Activated effector memory CD4-positive, alpha-beta T cell treated with Interleukin-2 at 50 U/mL for 16 hours (primary cell): ENCODE measurements around the gene KCNMA1.

ENCODE experiments used
- DNase-seq: peaks from one replicate; pipeline ENCODE4 v3.0.0-alpha.2; 2020

The KCNMA1 gene

DNA sequence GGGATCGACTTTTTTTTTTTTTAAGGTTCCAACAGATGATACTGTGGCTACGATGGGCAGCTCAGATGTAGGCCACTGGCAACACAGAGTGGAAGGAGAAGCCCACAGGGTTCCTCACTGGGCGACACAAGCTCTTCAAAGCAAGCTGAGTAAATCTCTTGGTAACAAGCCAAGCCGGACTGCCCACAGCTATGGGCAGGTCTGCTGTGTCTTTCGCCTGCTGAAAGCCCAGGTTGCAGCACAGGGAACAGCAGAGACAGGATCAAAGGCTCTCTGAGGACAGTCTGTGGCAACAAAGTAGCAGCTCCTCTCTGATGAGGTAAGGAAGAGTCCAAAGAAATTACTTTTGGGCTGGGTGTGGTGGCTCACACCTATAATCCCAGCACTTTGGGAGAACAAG, 83.6 kb downstream of the KCNMA1 start:
- DNase-seq = no peak

DNA sequence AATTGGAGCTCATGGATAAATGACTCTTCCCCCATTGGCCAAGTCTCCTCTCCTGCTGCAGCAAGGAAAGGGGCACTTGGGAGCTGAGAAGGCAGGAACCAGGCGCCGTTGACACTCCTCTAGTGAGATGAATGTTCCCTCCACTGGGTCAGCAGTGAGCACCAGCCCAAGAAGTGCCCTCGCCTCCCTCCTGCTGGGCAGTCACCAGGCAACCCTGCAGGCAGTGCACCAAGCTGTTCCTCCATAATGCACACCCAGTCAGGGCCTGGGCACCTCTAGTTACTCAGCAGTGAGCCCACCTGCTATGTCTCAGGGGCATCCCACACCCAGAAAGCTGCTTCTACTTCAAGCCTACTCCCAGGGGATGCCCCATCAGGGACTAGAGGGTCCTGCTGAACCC, 84.3 kb downstream of the KCNMA1 start:
- DNase-seq = no peak

DNA sequence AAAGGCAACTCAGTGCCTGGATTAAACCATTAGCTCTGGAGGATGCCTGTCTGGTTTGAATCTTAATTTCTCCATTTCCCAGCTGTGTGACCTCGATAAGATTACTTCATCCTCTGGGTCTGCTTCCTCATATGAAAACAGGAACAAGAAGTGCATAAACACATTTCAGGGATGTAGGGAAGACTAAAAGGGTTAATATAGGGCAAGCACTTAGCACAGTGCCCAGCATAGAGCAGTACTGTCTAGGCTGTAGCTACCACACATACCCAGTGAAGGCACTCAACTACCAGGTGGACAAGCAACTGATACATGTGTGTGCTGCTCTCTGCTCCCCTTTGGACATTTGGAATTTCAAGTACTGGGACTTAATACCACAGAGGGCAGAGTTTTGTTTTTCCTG, 85.4 kb downstream of the KCNMA1 start:
- no peak for DNase-seq

DNA sequence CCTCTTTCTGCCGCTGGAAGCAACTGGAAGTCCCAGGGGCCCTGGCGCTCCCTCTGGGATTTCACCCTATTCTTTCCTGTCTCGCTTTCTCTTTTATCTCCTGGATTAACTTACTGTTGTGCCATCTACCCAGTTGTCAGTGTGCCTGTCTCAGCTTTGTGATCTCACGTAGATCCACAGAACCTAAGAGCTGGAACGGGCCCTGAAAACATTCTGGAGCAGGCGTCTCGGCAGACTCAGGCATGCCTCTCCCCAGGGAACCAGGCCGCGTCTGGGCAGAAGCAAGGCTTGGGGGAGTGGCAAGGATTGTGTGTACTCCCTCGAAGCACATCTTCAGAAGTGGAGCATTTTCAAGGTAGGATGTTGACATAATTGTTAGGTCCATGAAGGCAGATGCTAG, 87.2 kb downstream of the KCNMA1 start:
- no peak for DNase-seq

DNA sequence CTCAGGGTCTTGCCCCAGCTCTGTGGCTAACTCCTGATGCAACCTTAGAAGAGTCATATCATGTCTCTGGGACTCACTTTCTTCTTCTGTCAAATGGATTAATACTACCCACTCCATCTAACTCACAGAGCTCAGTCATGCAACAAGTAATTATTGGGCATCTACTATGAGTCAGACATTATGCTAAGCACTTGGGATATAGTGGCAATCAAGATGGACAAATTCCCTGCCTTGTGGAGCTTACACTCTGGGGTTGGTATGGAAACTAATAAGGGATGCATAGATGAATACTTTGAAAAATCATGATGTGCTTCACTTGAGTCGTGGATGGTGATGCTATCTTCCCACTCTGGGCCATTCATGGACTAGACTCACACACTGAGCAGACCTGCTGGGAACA, 88.9 kb downstream of the KCNMA1 start:
- no peak for DNase-seq

DNA sequence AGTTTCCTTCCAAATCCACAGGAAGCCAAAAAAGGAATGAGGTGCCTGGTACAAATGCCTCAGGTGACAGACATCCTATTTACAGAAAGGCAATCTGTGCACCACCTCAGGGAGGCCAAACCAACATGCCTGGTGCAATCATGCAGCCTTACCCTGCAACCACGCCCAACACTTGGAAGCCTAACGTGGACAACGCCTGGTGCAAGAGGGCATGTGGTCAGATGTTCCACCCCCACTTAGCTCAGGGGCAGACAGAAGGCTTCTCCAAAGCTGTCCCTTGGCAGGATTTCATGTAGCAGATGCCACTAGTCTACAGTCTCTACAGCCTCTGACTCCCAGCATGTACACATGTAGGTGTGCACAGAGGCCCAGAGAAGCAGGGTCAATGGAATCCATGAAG, 89.5 kb downstream of the KCNMA1 start:
- no peak for DNase-seq

DNA sequence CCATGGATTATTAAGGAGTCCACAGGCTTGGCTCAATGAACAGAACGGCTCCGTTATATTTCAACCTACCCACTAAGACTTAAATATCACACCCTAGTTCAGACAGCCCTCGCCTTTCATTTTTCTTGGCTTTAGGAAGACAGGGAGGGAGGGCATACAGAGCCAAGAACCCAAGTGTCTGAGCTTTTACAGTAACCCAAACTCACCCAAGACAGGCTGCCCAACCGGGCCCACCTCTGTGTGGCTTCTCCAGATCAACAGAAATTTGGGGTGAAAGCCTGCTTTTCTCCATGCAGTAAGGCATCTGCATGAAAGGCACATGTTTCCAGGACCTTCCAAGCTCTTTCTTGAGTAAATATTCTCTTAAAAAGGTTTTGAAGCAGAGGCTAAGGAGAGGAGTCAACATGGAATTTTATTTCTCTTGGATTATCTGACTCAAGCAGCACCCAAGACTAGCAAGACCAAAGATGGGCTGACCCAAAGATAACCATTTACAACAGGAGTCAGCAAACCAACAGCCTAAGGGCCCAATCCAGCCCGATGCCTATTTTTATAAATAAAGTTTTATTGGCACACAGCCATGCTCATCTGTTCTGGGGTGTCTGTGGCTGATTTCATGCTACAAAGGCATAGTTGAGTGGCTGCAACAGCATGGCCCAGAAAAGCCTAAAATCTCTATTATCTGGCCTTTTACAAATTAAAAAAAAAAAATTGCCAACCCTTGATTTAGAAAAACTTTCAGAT, 90.1 kb downstream of the KCNMA1 start:
- DNase-seq = no peak

DNA sequence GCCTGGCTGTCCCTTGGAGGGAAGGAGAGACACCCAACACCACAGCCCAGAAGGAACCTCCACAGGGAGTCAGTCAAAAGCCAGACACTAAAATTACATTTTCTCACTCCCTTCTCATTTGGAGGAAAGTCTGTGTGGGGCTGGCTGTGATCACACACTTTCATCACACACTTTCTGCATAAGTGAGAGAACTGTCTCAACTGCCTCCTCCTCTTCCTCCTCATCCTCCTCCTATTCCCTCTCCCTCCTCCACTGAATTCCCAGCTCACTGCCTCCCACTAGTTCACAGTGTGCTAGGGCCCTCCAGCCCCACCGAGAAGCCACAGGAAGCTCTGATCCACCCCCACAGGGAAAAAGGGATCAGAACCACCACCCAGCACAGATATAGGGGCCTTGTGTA, 91.6 kb downstream of the KCNMA1 start:
- DNase-seq = no peak

DNA sequence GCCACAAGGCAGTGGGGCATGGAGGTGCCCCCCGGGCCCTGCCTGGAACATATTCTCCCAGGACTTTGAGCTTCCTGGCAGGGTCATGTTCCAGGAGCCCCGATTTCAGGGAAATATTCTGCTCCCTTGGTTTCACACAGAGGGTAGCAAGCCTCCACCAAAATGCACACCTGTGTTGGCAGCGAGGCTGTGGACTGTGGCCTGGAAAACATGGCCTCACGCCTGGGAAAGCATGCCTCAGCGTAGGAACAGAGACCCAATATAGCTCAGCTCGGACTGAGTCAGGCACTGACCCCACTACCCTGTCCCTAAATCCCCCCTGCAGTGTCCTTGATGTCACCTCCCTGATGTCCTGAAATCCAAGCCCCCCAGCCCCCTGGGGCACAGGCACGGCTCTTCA, 92.0 kb downstream of the KCNMA1 start:
- no peak for DNase-seq

DNA sequence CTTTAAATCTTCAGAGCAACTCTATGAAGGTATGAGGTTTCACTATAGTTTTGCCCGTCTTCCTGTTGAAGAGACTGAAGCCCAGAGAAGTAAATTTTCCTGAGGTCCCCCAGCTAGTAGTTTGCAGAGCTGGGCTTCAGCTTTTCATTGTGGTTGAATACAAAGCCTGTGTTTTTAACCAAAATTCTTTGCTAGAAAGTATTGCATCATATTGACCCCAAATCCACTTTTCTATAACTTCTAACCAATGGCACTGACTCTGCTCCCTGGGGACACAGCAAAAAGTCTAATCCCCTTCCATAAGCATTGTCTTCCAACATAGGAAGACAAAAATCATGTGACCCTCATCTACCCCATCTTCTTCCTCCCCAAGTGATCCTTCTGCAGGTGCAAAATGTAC, 93.0 kb downstream of the KCNMA1 start:
- DNase-seq = no peak

DNA sequence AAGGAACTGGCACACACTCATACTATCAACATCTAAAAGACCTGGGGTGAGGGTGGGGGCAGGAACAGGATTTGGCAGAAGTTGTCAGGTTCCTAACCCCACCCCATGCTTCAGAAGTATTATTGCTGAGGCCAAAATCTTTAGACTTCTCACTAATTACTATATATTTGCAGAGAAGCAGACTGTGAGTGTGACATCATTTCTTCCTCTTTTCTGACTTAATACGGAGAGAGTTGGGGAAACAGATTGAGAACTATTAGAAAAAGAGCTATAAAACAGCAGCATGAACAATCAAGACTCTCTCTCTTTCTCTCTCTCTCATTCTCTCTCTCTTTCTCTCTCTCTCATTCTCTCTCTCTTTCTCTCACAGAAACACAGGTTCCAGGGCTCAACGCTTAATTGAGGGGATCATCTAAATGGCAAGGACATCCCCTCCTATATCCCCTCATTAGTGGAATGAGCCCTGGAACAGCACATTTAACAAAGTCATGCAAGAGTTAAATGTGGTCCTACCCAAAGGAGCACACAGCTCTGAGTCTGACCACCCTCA, 94.8 kb downstream of the KCNMA1 start:
- no peak for DNase-seq

DNA sequence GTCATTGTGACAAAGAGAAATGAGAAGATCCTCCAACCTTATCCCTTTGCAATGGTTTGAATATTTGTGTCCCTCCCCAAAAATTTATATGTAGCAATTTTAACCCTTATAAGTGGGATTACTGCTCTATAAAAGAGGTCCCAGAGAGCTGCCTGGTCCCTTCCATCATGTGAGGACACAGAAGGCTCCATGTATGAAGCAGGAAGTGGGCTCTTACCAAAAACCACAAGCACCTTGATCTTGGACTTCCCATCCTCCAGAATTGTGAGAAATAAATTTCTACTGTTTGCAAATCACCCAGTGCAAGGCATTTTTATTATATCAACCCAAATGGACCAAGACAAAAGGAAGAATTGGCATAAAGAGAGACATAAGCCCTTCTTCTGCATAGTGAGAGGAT, 95.7 kb downstream of the KCNMA1 start:
- no peak for DNase-seq

DNA sequence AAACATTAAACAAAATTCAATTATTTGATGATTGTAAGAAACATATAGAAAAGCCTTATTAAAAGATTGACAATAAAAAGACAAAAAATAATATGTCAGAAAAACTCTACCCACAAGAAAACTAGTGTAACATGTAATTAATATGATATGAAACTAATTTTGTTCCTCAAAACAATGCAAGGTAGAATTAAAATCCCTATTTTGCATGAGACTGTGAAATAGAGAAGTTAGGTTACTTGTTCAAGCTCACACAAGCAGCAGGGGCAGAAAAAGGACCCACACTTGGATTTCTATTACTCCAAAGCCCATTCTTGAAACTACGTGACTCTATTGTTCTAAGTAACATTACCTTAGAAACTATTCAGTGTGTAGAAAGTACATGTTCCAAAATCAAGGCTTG, 96.4 kb downstream of the KCNMA1 start:
- no peak for DNase-seq

DNA sequence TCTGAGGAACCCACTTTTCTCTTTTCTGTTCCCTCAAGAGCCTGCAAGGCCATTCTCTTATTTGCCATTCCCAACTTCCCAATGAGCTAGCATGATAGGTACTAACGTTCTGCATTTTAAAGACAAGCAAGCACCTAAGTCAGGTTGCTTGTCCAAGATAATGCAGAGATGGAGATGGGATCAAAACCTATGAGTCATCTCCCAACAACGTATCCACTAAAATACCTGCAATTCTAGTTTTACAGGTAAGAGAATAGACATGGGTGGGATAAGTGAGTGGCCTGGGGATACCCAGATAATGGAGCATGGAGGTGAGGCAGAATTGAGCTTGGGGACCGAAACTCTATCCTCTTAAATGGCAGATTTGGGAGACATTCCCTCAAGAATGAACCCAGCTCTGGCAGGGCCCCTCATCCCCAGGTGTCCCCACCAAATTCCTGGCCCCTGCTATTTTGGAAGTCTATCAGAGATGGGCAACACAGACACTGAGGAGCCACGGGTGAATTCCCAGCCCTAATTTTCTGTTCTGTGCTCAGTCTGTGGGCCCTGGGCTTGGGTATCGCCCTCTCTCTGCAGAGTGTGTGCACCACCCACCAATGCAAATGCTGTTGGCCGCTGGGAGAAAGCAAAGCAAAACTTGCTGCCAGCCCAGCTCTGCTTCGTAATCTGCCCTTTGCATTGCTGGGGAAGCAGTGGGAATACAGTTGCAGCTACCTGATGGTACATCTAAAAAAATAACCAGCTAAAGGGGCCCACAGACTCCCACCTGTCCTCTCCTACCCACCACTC, 98.3 kb downstream of the KCNMA1 start:
- no peak for DNase-seq

DNA sequence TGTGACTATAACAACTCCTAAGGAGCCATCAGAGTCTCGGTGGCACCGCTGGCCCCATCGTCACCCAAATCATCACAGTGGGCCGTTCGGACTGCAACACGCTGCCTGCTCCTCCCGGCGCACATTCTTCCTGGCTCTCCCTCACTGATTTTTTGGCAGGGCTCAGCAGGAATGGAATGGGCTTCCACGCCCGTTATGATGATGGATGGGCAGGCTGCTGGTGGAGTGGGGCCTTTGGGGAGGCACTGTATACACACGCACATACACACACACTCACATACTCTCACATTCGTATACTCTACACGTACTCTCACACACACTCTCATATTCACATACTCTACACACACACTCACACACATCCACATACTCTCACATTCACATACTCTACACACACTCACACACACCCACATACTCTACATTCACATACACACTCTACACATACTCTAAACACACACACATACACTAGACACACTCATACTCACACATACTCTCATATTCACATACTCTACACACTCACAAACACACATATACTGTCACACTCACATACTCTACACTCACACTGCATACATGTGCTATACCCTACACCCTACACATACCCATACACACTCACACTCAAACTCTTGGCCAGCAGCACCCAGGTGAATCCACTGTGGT, 99.8 kb downstream of the KCNMA1 start:
- no peak for DNase-seq

DNA sequence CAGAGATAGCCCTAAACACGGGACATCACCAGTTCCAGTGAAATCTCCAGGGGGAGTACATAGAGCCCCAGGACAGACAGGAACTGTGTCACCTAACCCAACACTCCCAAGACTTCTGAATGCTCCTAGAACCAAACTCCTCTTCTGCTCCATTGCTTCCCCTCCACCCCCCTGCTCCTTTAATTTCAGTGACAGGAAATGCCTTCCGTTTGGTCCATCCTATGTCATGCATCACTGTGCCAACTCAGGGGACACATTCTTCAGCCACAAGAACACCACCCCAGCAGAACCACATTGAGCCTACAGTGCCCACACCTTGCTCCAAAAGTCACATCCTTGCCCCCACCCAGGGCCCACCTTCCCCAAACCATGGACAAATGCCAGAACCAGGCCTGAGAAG, 100.5 kb downstream of the KCNMA1 start:
- DNase-seq = no peak

DNA sequence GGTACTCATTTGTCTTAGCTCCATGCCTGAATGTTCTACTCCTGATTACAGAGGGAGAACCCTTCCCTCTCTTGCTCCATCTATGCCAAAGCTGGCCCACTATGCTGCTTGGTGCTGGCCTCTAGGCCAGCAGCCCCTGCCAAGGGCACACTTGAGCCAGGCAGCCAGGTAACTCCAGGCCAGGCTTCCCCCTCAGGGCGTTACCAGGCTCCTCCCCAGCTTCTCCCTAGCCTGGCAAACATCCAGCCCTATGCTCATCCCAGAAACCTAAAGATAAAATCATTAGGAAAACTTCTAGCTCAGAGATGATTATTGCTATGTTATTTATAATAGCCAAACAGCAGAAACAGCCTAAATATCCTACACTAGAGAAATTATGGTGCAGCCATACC, 103.7 kb downstream of the KCNMA1 start:
- DNase-seq = no peak

DNA sequence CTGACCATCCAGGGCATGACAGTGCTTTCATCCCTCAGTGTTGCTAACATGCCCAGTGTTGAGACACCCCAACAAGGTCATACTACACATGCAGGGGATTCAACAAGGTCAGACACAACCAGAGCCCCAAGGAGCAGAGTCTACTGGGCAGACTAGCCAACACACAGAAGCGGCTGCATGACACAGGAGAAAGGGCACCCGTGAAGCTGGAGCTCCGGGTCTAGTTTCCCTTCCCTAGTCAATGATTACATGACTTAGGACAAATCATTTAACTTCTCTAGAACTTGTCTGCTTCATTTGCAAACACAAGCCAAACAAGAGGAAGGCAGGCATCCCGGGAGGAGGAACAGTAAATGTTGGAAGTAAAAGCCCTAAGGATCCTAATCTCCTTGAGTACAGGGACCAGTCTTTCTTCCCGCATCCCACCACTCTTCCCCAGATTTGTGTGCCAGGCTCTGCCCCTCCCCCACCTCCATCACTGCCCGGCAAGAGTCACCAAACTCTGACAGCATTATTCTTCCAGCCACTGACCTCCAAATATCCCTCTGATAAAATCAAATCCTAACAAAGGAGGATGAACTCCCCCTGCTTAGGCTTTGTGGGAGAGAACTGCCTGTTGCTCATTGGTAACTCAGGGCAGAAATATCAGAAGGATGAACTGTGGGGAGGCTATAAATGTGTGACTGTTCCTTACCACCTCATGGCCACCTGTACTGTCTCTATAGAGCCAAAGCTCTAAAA, 104.3 kb downstream of the KCNMA1 start:
- DNase-seq = no peak

DNA sequence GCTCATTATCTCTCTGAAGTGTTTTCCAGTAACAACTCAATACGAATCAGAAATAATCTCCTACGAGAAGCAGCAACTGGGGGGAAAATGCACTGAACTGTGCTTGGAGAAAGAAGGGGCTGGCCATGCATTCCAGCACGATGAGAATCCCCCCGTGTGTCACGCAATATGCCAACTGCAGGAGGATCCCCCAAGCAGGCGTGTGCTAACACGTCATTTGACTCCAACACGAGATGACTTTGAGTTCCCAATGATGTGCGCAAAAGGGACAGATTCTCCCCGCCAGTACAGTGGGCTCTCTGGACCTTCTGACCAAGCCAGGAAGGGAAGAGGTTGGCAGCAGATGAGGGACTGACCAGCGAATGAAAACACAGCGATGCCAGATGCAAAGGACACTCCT, 105.5 kb downstream of the KCNMA1 start:
- DNase-seq = no peak

DNA sequence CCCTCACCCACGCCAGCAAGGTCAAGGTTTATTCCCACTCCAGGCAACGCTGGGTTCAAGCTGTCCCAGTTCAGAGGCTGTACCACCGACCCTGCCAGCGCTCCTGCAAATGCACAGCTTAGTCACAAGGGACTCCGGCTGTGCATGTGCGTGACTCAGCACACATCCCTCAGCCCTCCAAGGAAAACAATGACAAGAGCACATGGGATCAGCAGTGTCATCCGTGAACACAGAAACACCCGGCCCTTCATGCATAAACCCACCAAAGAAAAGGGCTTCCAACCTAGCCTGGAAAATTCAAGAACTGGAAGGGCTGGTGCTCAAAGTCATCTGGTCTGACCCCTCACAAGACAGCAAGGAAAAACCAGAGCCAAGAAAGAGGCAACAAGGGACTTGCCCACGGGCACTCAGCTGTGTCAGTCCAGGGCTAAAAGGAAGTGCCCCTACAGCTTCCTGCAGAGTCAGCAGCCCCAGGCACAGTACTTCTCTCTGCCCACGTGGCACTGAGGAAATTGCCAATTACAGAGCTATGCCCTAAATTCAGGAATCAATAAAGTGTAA, 106.1 kb downstream of the KCNMA1 start:
- no peak for DNase-seq

DNA sequence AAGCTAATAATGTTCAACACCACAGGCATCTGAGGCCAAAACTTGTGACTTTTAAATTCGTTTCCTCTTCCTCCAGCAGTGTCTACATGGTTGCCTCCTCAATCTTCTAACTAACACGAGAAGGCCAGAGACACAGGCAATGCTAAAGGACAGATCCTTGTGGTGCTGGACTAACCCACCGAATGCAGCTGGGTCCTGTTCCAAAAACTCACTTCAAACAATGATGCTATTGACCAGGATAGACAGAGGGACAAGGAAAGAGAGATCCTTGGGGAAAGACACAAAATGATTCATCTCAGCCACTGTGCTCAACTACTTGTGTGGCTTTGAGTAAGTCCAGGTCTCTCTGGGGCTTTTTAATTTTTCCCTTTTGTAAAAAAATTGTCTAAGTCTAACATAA, 107.6 kb downstream of the KCNMA1 start:
- no peak for DNase-seq

DNA sequence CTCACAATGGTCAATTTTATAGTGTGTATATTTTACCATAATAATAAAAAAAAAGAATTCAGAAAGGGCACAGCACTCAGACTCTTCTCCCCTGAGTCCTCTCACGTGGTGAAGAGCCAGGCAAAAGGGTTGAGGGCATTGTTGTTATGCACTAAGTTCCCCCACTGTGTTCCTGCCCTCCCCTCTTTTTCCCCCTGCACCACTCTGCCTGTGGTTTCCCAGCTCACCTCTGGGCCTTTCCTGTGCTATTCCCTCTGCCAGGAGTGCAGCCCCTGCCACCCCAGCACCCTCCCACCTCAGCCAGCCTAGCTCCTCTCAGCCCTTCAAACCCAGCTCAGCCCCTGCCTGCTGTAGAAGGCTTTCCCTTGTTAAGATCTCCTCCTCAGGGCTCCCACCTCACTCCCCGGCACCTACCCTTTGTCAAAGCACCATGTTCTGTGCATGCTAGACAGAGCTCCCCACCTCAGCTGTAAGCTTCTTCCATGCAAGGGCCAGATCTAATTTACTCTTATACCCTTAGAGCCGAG, 108.5 kb downstream of the KCNMA1 start:
- DNase-seq = no peak

DNA sequence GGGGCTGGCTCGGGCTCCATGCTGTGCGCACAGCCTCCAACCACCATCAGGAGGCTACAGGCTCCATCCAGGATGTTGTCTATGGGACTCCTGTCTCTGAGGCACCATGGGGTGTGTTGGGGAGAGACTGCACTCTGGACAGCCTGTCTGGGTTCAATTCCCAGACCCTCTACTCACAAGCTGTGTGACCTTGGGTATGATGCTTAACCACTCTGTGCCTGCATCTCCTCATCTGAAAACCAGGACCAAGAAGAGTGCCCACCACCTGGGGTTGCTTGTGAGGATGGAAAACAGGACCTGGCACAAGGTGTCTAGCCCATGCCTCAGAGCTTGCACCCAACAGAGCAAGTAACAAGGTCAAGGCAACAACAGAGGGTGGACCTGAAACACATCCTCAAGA, 109.8 kb downstream of the KCNMA1 start:
- no peak for DNase-seq
